K562 (cell line): Measurements from ENCODE around the gene EIF2S3. TPM values are rescaled to one million over a fixed set of nuclear protein-coding genes. Genes with fewer than 3 reads are reported as not detected.

ENCODE experiments used
- ATF3 ChIP-seq, 2 experiments: fragments of 450-650 bp in 1 of 2; sonication (generic) in 1 of 2; formaldehyde crosslinking in 1 of 2; IDR thresholded peaks in 1 of 2; conservative IDR thresholded peaks in 1 of 2; 2 replicates each; pipeline versions ENCODE4 v1.6.1 to v1.8.1; 2016 to 2023; ENCODE audit warnings: mild to moderate bottlenecking in 2 of 2, moderate library complexity in 2 of 2, inconsistent platforms in 1 of 2, missing genetic modification reagents in 1 of 2
- CBX1 ChIP-seq: sonication (generic); IDR thresholded peaks from 2 replicates; pipeline ENCODE4 v1.6.1; 2016; ENCODE audit warnings: antibody characterized with exemption, low read depth, mild to moderate bottlenecking
- E2F8 ChIP-seq: fragments of 450-650 bp; IDR thresholded peaks from 2 replicates; pipeline ENCODE4 v1.7.1; 2018; ENCODE audit warnings: mild to moderate bottlenecking, low read depth; ENCODE audit not compliant: partially characterized antibody
- EP300 ChIP-seq: IDR thresholded peaks from 2 replicates; pipeline ENCODE4 v1.6.1; 2012; ENCODE audit warnings: low read length, improper control_type of control experiment
- HMG20A ChIP-seq: fragments of 450-650 bp; formaldehyde crosslinking; conservative IDR thresholded peaks from 2 replicates; pipeline ENCODE4 v1.4.0; 2020; ENCODE audit warnings: mild to moderate bottlenecking, mixed read lengths
- NR4A1 ChIP-seq, 2 experiments: fragments of 250-450 bp in 1 of 2; fragments of 450-650 bp in 1 of 2; sonication (Bioruptor Pico) in 1 of 2; IDR thresholded peaks; 2 replicates each; pipeline versions ENCODE4 v1.4.0 to v1.6.1; 2016 to 2020; ENCODE audit warnings: mild to moderate bottlenecking in 2 of 2, missing compliant biosample characterization in 1 of 2, missing genetic modification characterization in 1 of 2, moderate library complexity in 1 of 2
- PHB2 ChIP-seq: fragments of 450-650 bp; IDR thresholded peaks from 2 replicates; pipeline ENCODE4 v1.6.1; 2017; ENCODE audit warnings: low read depth
- SIX5 ChIP-seq, 2 experiments: IDR thresholded peaks; 2 replicates each; pipeline ENCODE4 v1.6.1; 2011; ENCODE audit warnings: low read length in 2 of 2, borderline replicate concordance in 1 of 2, low read depth in 1 of 2, mild to moderate bottlenecking in 1 of 2, moderate library complexity in 1 of 2; ENCODE audit not compliant: insufficient read depth in 1 of 2
- SNAPC5 ChIP-seq: fragments of 250-450 bp; sonication (Bioruptor Pico); IDR thresholded peaks from 2 replicates; pipeline ENCODE4 v1.8.0; 2021; ENCODE audit warnings: moderate library complexity, mild to moderate bottlenecking, inconsistent platforms
- SNRNP70 ChIP-seq: fragments of 200-400 bp; formaldehyde crosslinking; optimal IDR thresholded peaks from 2 replicates; pipeline ENCODE3; 2017; ENCODE audit warnings: low read depth, low read length
- TAF9B ChIP-seq: fragments of 450-650 bp; IDR thresholded peaks from 2 replicates; pipeline ENCODE4 v1.6.1; 2018; ENCODE audit warnings: mild to moderate bottlenecking; ENCODE audit not compliant: partially characterized antibody
- ZNF143 ChIP-seq: sonication (generic); formaldehyde crosslinking; IDR thresholded peaks from 2 replicates; pipeline ENCODE4 v1.9.0; 2022; ENCODE audit warnings: mild to moderate bottlenecking, missing genetic modification reagents
- ZNF316 ChIP-seq: fragments of 450-650 bp; IDR thresholded peaks from 2 replicates; pipeline ENCODE4 v1.6.1; 2016
- ZNF395 ChIP-seq: fragments of 200-800 bp; sonication (Bioruptor generic); IDR thresholded peaks from 2 replicates; pipeline ENCODE4 v1.6.1; 2017; ENCODE audit warnings: missing genetic modification characterization, missing compliant biosample characterization
- ZNF609 ChIP-seq: sonication (generic); formaldehyde crosslinking; IDR thresholded peaks from 2 replicates; pipeline ENCODE4 v1.8.1; 2023; ENCODE audit warnings: missing genetic modification reagents, mild to moderate bottlenecking, borderline replicate concordance
- polyA plus RNA-seq, 8 experiments: library from polyadenylated mRNA; depleted of rRNA in 4 of 8; stranded (reverse) in 5 of 8; unstranded in 3 of 8; fragments of >200 nt; fragmentation: Nextera tagmentation in 2 of 8; fragmentation: Illumina TruSeq in 1 of 8; extraction: Ambion mirVana in 2 of 8; extraction: Trizol in 1 of 8; gene quantifications; 2 replicates each; pipeline versions ENCODE4 v1.2.1 to v1.2.3, GENCODE V29; 2011 to 2014; ENCODE audit warnings: inconsistent platforms in 1 of 8, missing spikeins in 1 of 8
- total RNA-seq, 7 experiments: library from RNA; depleted of rRNA in 6 of 7; stranded (reverse); fragments of >200 nt in 6 of 7; fragmentation: Illumina TruSeq in 2 of 7; extraction: Trizol in 2 of 7; gene quantifications; 2 replicates each; pipeline versions ENCODE4 v1.2.1 to v1.2.3, GENCODE V29; 2011 to 2021; ENCODE audit warnings: low replicate concordance in 1 of 7

The EIF2S3 gene
- total and polyA plus RNA-seq, 9 of the 15 experiments (the other 6 are each of a cell fraction or from before 2014, with no cell fraction given), result 148 to 439 (median 275) TPM

GRCh38 chrX:24024819-24025740 is 29.7 kb upstream of the EIF2S3 start (continued):
- no peak for TF ChIP-seq E2F8
- no peak for TF ChIP-seq NR4A1 (CRISPR knock-in tag; IDR thresholded peaks at IDR 0.05)
- TF ChIP-seq NR4A1 (tag; IDR thresholded peaks at IDR 0.05), result no peak
- TF ChIP-seq ATF3 (IDR thresholded peaks at IDR 0.05), result no peak
- no peak for TF ChIP-seq ATF3 (CRISPR knock-in tag; conservative IDR thresholded peaks at IDR 0.05)
- TF ChIP-seq ZNF609 (CRISPR knock-in tag), result no peak
- TF ChIP-seq SNRNP70, result no peak
- no peak for TF ChIP-seq ZNF143 (CRISPR knock-in tag)
- TF ChIP-seq ZNF395 (CRISPR knock-in tag), result no peak
- no peak for TF ChIP-seq HMG20A
- TF ChIP-seq TAF9B, result no peak
- TF ChIP-seq SNAPC5 (CRISPR knock-in tag), result no peak
- no peak for TF ChIP-seq ZNF316
- peak; percentile 53 for TF ChIP-seq EP300
- TF ChIP-seq PHB2, result no peak
- TF ChIP-seq CBX1, result 0 out of 2 replicates have a peak, but pooled peaks have one; percentile 30
- TF ChIP-seq SIX5 (IDR thresholded peaks at IDR 0.05; ENCODE audit: borderline replicate concordance in 1 of 2, insufficient read depth in 1 of 2, low read depth in 1 of 2, low read length in 2 of 2), result no peak
